ENCODE measurements around the gene RNU4-1.

DNA sequence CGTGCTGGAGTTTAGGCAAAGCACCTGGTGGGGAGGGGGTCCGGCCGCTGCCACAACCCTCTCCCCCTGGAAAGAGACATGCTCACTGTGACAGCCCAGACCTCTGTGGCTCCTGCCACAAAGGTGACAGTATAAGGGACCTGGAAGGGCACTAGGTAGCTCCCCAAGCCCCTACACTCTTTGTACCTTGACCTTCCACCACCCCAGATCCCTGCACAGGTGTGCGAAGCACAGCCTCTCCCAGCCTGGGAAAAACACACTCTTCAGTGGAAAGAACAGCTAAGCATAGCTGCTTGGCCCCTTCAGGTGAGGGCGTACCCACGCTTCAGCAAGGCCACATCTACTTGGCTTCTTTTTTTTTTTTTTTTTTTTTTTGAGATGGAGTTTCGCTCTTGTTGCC lies 39.5 kb upstream of the RNU4-1 start:
- no peak for TF ChIP-seq REST (IDR thresholded peaks at IDR 0.05; ENCODE audit: unreplicated experiment)
- TF ChIP-seq, protein P1, sequence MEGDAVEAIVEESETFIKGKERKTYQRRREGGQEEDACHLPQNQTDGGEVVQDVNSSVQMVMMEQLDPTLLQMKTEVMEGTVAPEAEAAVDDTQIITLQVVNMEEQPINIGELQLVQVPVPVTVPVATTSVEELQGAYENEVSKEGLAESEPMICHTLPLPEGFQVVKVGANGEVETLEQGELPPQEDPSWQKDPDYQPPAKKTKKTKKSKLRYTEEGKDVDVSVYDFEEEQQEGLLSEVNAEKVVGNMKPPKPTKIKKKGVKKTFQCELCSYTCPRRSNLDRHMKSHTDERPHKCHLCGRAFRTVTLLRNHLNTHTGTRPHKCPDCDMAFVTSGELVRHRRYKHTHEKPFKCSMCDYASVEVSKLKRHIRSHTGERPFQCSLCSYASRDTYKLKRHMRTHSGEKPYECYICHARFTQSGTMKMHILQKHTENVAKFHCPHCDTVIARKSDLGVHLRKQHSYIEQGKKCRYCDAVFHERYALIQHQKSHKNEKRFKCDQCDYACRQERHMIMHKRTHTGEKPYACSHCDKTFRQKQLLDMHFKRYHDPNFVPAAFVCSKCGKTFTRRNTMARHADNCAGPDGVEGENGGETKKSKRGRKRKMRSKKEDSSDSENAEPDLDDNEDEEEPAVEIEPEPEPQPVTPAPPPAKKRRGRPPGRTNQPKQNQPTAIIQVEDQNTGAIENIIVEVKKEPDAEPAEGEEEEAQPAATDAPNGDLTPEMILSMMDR (conservative IDR thresholded peaks at IDR 0.05; ENCODE audit: low read depth in 2 of 2), result no peak
- no peak for TF ChIP-seq ZNF331 (CRISPR knock-in tag; IDR thresholded peaks at IDR 0.05; ENCODE audit: low read depth)
- no peak for TF ChIP-seq EZH2 (IDR thresholded peaks at IDR 0.05; ENCODE audit: low read depth, unreplicated experiment)
- TF ChIP-seq POLR2AphosphoS5 (IDR thresholded peaks at IDR 0.05; ENCODE audit: low read depth), result no peak
- no peak for TF ChIP-seq EZH2phosphoT487 (IDR thresholded peaks at IDR 0.05; ENCODE audit: unreplicated experiment)
- no peak for TF ChIP-seq CREB1 (CRISPR knock-in tag; IDR thresholded peaks at IDR 0.05; ENCODE audit: low read depth)
- TF ChIP-seq, protein P2, sequence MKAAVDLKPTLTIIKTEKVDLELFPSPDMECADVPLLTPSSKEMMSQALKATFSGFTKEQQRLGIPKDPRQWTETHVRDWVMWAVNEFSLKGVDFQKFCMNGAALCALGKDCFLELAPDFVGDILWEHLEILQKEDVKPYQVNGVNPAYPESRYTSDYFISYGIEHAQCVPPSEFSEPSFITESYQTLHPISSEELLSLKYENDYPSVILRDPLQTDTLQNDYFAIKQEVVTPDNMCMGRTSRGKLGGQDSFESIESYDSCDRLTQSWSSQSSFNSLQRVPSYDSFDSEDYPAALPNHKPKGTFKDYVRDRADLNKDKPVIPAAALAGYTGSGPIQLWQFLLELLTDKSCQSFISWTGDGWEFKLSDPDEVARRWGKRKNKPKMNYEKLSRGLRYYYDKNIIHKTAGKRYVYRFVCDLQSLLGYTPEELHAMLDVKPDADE (IDR thresholded peaks at IDR 0.05), result no peak
- no peak for TF ChIP-seq JUNB (IDR thresholded peaks at IDR 0.05; ENCODE audit: unreplicated experiment)
- no peak for TF ChIP-seq STAT1 (IDR thresholded peaks at IDR 0.05; ENCODE audit: unreplicated experiment)
- TF ChIP-seq ZNF462 (CRISPR knock-in tag; IDR thresholded peaks at IDR 0.05), result no peak
- TF ChIP-seq NANOG (IDR thresholded peaks at IDR 0.05; ENCODE audit: borderline replicate concordance), result no peak

Data from GM23338 (cell line).